Neural crest cell (in vitro differentiated cells): ENCODE measurements around the gene OMA1. TPM values are rescaled to one million over a fixed set of nuclear protein-coding genes. Genes with fewer than 3 reads are reported as not detected.
"Not testable (repeated sequence)": the region's sequence is repeated elsewhere in the genome, so short reads cannot be mapped to it uniquely, and the experiment has no call there.

Source experiments
- DNase-seq: peaks from one replicate; pipeline ENCODE4 v3.0.0; 2021; ENCODE audit warnings: low read depth, mixed read lengths, low spot score
- H3K27ac Mint-ChIP-seq: one replicate; pipeline ENCODE4 v1.8.0; 2021; ENCODE audit warnings: mild to moderate bottlenecking, mixed read lengths; ENCODE audit not compliant: unreplicated experiment
- H3K27me3 Mint-ChIP-seq: 2 replicates; pipeline ENCODE4 v1.8.0; 2021; ENCODE audit warnings: low read depth, mild to moderate bottlenecking, mixed read lengths
- H3K36me3 Mint-ChIP-seq: 2 replicates; pipeline ENCODE4 v1.8.0; 2021; ENCODE audit warnings: low read depth, mild to moderate bottlenecking, mixed read lengths
- H3K4me1 Mint-ChIP-seq: 2 replicates; pipeline ENCODE4 v1.8.0; 2021; ENCODE audit warnings: mixed read lengths
- H3K4me3 Mint-ChIP-seq: one replicate; pipeline ENCODE4 v1.8.0; 2021; ENCODE audit warnings: mild to moderate bottlenecking, mixed read lengths
- H3K9me3 Mint-ChIP-seq: 2 replicates; pipeline ENCODE4 v1.8.0; 2021; ENCODE audit warnings: mixed read lengths
- CTCF ChIP-seq: fragments of 200-600 bp; sonication (generic); conservative IDR thresholded peaks from 2 replicates; pipeline ENCODE4 v1.5.0; 2021; ENCODE audit warnings: antibody characterized with exemption, mild to moderate bottlenecking
- total RNA-seq: library from RNA; stranded (reverse); gene quantifications from 2 replicates; pipeline ENCODE4 v1.2.1, GENCODE V29; 2021

The OMA1 gene
- total RNA-seq, 1 donor from 2014 or later: 8.1 TPM

GRCh38 chr1:58568271-58568860 is 21.8 kb upstream of the OMA1 start:
- peaks cover 24% of the 10 kb centered on the region for H3K4me1 Mint-ChIP-seq

GRCh38 chr1:58566339-58566738 is 19.8 kb upstream of the OMA1 start:
- no peak for TF ChIP-seq CTCF
- no peak for DNase-seq
- Mint-ChIP-seq H3K9me3 (no peaks in the 10 kb centered on the region), H3K36me3 (no peaks in the 10 kb centered on the region), H3K27ac (no peak overlapping the region), H3K4me1 (peaks cover 13% of the 10 kb centered on the region), H3K4me3 (no peak overlapping the region), H3K27me3 (no peaks in the 10 kb centered on the region)

More at GRCh38 chr1:58568271-58568860, 21.8 kb upstream of the OMA1 start:
- Mint-ChIP-seq H3K36me3 (no peaks in the 10 kb centered on the region), H3K27ac (no peak overlapping the region), H3K9me3 (no peaks in the 10 kb centered on the region), H3K27me3 (no peaks in the 10 kb centered on the region), H3K4me3 (no peak overlapping the region)
- no peak for TF ChIP-seq CTCF
- DNase-seq: no peak

GRCh38 chr1:58563715-58564114 is 17.2 kb upstream of the OMA1 start:
- H3K4me3 Mint-ChIP-seq, H3K9me3 Mint-ChIP-seq, H3K27ac Mint-ChIP-seq, DNase-seq, H3K4me1 Mint-ChIP-seq, H3K27me3 Mint-ChIP-seq, H3K36me3 Mint-ChIP-seq: not testable (repeated sequence)

GRCh38 chr1:58561633-58562032 is 15.1 kb upstream of the OMA1 start:
- Mint-ChIP-seq H3K9me3 (no peaks in the 10 kb centered on the region), H3K36me3 (no peaks in the 10 kb centered on the region), H3K27me3 (no peaks in the 10 kb centered on the region)

GRCh38 chr1:58555393-58555792 is 8.9 kb upstream of the OMA1 start:
- Mint-ChIP-seq H3K27me3 (no peaks in the 10 kb centered on the region), H3K27ac (no peak overlapping the region), H3K4me1 (no peaks in the 10 kb centered on the region), H3K36me3 (no peaks in the 10 kb centered on the region), H3K9me3 (no peaks in the 10 kb centered on the region), H3K4me3 (no peak overlapping the region)
- no peak for DNase-seq
- TF ChIP-seq CTCF: no peak

More at GRCh38 chr1:58561633-58562032, 15.1 kb upstream of the OMA1 start:
- Mint-ChIP-seq H3K4me1 (peaks cover 6% of the 10 kb centered on the region), H3K4me3 (no peak overlapping the region), H3K27ac (no peak overlapping the region)
- no peak for DNase-seq
- TF ChIP-seq CTCF: no peak

- Mint-ChIP-seq H3K27me3 (peaks cover 5% of the 10 kb centered on the region), H3K36me3 (no peaks in the 10 kb centered on the region), H3K27ac (peak overlapping the region; percentile 68), H3K9me3 (no peaks in the 10 kb centered on the region), H3K4me1 (peaks cover 5% of the 10 kb centered on the region), H3K4me3 (peak overlapping the region; percentile 8)
- no peak for TF ChIP-seq CTCF
- no peak for DNase-seq
Observed at GRCh38 chr1:58551186-58552140, 4.9 kb upstream of the OMA1 start.

GRCh38 chr1:58549291-58549690 is 2.8 kb upstream of the OMA1 start:
- DNase-seq, H3K36me3 Mint-ChIP-seq, H3K9me3 Mint-ChIP-seq, H3K27me3 Mint-ChIP-seq: not testable (repeated sequence)
- H3K4me1 Mint-ChIP-seq: peaks cover 19% of the 10 kb centered on the region
- peak overlapping the region; percentile 13 for H3K27ac Mint-ChIP-seq
- peak overlapping the region; percentile 15 for H3K4me3 Mint-ChIP-seq
